HG03432 (cell line): Measurements from ENCODE around the gene DIP2C.

Source experiments
- ATAC-seq: cut with Tn5 transposase; IDR thresholded peaks from one replicate; pipeline ENCODE4 v1.9.1; 2021; ENCODE audit warnings: mild to moderate bottlenecking, moderate library complexity; ENCODE audit not compliant: unreplicated experiment

DIP2C gene

GRCh38 chr10:230758-231157 is 458.7 kb downstream of the DIP2C start:
- ATAC-seq = no peak

GRCh38 chr10:228366-228765 is 461.1 kb downstream of the DIP2C start:
- ATAC-seq = no peak

- ATAC-seq = no peak
These were observed 462.5 kb downstream of the DIP2C start for GRCh38 chr10:227014-227413.

- ATAC-seq = no peak
These were observed 463.4 kb downstream of the DIP2C start for GRCh38 chr10:226018-226417.

- no peak for ATAC-seq
These were observed 464.9 kb downstream of the DIP2C start for GRCh38 chr10:224571-224970.
